Measurements from ENCODE around the gene RPL5. TPM values are rescaled to one million over a fixed set of nuclear protein-coding genes. Genes with fewer than 3 reads are reported as not detected.

Gene RPL5
- total RNA-seq, 1 donor from 2014 or later: 552 TPM

DNA sequence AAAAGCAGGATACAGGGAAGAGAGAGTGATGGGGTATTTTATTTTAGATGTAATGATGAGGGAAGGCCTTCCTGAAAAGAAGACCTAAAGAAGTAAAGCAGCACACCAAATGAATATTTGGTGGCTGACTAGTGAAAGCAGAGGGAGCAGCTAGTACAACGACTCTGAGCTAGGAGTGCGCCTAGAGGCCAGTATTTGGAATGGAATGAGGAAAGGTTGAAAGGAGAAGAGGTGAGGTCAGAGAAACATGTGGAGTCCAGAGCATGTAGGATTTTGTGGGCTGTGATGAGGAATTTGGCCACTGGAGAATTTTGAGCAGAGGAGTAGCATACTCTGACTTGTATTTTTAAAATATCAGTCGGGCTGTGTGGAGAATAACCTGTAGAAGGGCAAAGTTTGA, 11.8 kb upstream of the RPL5 start:
- Histone ChIP-seq H3K27me3 (ENCODE audit: low read depth) (no peaks in the 10 kb centered on the region), H3K27ac (replicated peaks) (no peak overlapping the region), H3K36me3 (no peaks in the 10 kb centered on the region), H3K4me1 (peaks cover 3% of the 10 kb centered on the region), H3K4me3 (no peak overlapping the region), H3K9me3 (replicated peaks) (no peaks in the 10 kb centered on the region)
- DNase-seq: no peak
- TF ChIP-seq, protein P1, sequence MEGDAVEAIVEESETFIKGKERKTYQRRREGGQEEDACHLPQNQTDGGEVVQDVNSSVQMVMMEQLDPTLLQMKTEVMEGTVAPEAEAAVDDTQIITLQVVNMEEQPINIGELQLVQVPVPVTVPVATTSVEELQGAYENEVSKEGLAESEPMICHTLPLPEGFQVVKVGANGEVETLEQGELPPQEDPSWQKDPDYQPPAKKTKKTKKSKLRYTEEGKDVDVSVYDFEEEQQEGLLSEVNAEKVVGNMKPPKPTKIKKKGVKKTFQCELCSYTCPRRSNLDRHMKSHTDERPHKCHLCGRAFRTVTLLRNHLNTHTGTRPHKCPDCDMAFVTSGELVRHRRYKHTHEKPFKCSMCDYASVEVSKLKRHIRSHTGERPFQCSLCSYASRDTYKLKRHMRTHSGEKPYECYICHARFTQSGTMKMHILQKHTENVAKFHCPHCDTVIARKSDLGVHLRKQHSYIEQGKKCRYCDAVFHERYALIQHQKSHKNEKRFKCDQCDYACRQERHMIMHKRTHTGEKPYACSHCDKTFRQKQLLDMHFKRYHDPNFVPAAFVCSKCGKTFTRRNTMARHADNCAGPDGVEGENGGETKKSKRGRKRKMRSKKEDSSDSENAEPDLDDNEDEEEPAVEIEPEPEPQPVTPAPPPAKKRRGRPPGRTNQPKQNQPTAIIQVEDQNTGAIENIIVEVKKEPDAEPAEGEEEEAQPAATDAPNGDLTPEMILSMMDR (IDR thresholded peaks at IDR 0.05; ENCODE audit: borderline replicate concordance): no peak
- intact Hi-C loops (cut with micrococcal nuclease): no loop called here

- DNase-seq: no peak
- H3K27me3 ChIP-seq (ENCODE audit: low read depth): no peaks in the 10 kb centered on the region
- no peak overlapping the region for H3K4me3 ChIP-seq
- no peak overlapping the region for H3K27ac ChIP-seq (replicated peaks)
- H3K4me1 ChIP-seq: peaks cover 3% of the 10 kb centered on the region
- TF ChIP-seq, protein P1 (IDR thresholded peaks at IDR 0.05; ENCODE audit: borderline replicate concordance): no peak
- H3K36me3 ChIP-seq: no peaks in the 10 kb centered on the region
- no peaks in the 10 kb centered on the region for H3K9me3 ChIP-seq (replicated peaks)
- intact Hi-C loops (cut with micrococcal nuclease): no loop called here
Observed at GRCh38 chr1:92820551-92820950, 11.3 kb upstream of the RPL5 start.

- no peaks in the 10 kb centered on the region for H3K9me3 ChIP-seq (replicated peaks)
- TF ChIP-seq, protein P1 (IDR thresholded peaks at IDR 0.05; ENCODE audit: borderline replicate concordance): no peak
- no peak for DNase-seq
- no peak overlapping the region for H3K4me3 ChIP-seq
- no peaks in the 10 kb centered on the region for H3K27me3 ChIP-seq (ENCODE audit: low read depth)
- intact Hi-C loops (cut with micrococcal nuclease): no loop called here
- H3K4me1 ChIP-seq: peaks cover 3% of the 10 kb centered on the region
- no peaks in the 10 kb centered on the region for H3K36me3 ChIP-seq
- H3K27ac ChIP-seq (replicated peaks): no peak overlapping the region
Observed at GRCh38 chr1:92822879-92823278, 9.0 kb upstream of the RPL5 start.

DNA sequence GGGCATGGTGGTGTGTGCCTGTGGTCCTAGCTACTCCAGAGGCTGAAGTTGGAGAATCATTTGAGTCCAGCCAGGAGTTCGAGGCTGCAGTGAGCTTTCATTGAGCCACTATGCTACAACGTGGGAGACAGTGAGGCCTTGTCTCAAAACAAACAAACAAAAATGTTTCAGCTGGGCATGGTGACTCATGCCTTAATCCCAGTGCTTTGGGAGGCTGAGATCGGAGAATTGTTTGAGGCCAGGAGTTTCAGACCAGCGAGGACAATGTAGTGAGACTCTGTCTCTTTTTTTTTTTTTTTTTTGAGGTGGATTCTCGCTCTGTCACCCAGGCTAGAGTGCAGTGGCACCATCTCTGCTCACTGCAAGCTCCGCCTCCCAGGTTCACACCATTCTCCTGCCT, 5.0 kb upstream of the RPL5 start:
- Histone ChIP-seq H3K4me3 (no peak overlapping the region), H3K36me3 (no peaks in the 10 kb centered on the region), H3K9me3 (replicated peaks) (no peaks in the 10 kb centered on the region), H3K4me1 (peaks cover 6% of the 10 kb centered on the region), H3K27ac (replicated peaks) (no peak overlapping the region), H3K27me3 (ENCODE audit: low read depth) (no peaks in the 10 kb centered on the region)
- intact Hi-C loops (cut with micrococcal nuclease): no loop called here
- TF ChIP-seq, protein P1 (IDR thresholded peaks at IDR 0.05; ENCODE audit: borderline replicate concordance): no peak
- no peak for DNase-seq

- intact Hi-C loops (cut with micrococcal nuclease): no loop called here
- H3K27me3 ChIP-seq (ENCODE audit: low read depth): no peaks in the 10 kb centered on the region
- H3K9me3 ChIP-seq (replicated peaks): no peaks in the 10 kb centered on the region
- H3K27ac ChIP-seq (replicated peaks): peak overlapping the region; percentile 88
- H3K36me3 ChIP-seq: peaks cover 30% of the 10 kb centered on the region
- peak overlapping the region; percentile 96 for H3K4me3 ChIP-seq
- peaks cover 48% of the 10 kb centered on the region for H3K4me1 ChIP-seq
- TF ChIP-seq, protein P1 (IDR thresholded peaks at IDR 0.05; ENCODE audit: borderline replicate concordance): no peak
- no peak for DNase-seq
Observed at GRCh38 chr1:92831368-92831761, 475 bp upstream of the RPL5 start.

Measured in left ventricle myocardium inferior (tissue), 1 donor.